HepG2 (cell line): ENCODE results near the gene P2RY8. TPM values are rescaled to one million over a fixed set of nuclear protein-coding genes. Genes with fewer than 3 reads are reported as not detected.

Source experiments
- ATF7 ChIP-seq, 2 experiments: fragments of 450-650 bp in 1 of 2; sonication (generic) in 1 of 2; formaldehyde crosslinking in 1 of 2; IDR thresholded peaks; 2 replicates each; pipeline versions ENCODE4 v1.4.0 to v1.6.1; 2016 to 2020; ENCODE audit warnings: antibody characterized with exemption in 1 of 2, mild to moderate bottlenecking in 1 of 2, missing genetic modification reagents in 1 of 2
- MED13 ChIP-seq: sonication (generic); formaldehyde crosslinking; IDR thresholded peaks from 2 replicates; pipeline ENCODE4 v1.5.0; 2020; ENCODE audit warnings: missing genetic modification reagents
- MED8 ChIP-seq: sonication (generic); formaldehyde crosslinking; IDR thresholded peaks from 2 replicates; pipeline ENCODE4 v1.8.1; 2023; ENCODE audit warnings: mild to moderate bottlenecking, missing genetic modification reagents; ENCODE audit not compliant: insufficient replicate concordance
- SAP130 ChIP-seq: IDR thresholded peaks from 2 replicates; pipeline ENCODE4 v1.6.1; 2016; ENCODE audit warnings: low read depth
- SIN3A ChIP-seq: IDR thresholded peaks from 2 replicates; pipeline ENCODE4 v1.6.1; 2011; ENCODE audit warnings: low read depth, mild to moderate bottlenecking, control low read depth, low read length, borderline replicate concordance
- SOX13 ChIP-seq, 3 experiments: fragments of 450-650 bp in 1 of 3; sonication (generic) in 1 of 3; formaldehyde crosslinking in 1 of 3; IDR thresholded peaks in 2 of 3; conservative IDR thresholded peaks in 1 of 3; 2 replicates each; pipeline versions ENCODE4 v1.5.0 to v1.6.1; 2016 to 2020; ENCODE audit warnings: antibody characterized with exemption in 1 of 3, mild to moderate bottlenecking in 1 of 3, missing compliant biosample characterization in 1 of 3, missing genetic modification reagents in 1 of 3, moderate library complexity in 1 of 3
- STAT5B ChIP-seq: sonication (generic); formaldehyde crosslinking; IDR thresholded peaks from 2 replicates; pipeline ENCODE4 v1.4.0; 2020; ENCODE audit warnings: missing genetic modification reagents
- TAF15 ChIP-seq: fragments of 200-400 bp; formaldehyde crosslinking; IDR thresholded peaks from one replicate; pipeline ENCODE4 v1.6.1; 2018; ENCODE audit warnings: mild to moderate bottlenecking, low read depth, low read length; ENCODE audit not compliant: poor library complexity, severe bottlenecking
- TBX2 ChIP-seq: sonication (generic); formaldehyde crosslinking; IDR thresholded peaks from 2 replicates; pipeline ENCODE4 v1.5.0; 2020; ENCODE audit warnings: missing genetic modification reagents, mild to moderate bottlenecking, borderline replicate concordance
- ZNF44 ChIP-seq: sonication (generic); formaldehyde crosslinking; IDR thresholded peaks from 2 replicates; pipeline ENCODE4 v1.5.1; 2020; ENCODE audit warnings: mild to moderate bottlenecking, missing genetic modification reagents
- ZNF496 ChIP-seq: sonication (generic); formaldehyde crosslinking; IDR thresholded peaks from 2 replicates; pipeline ENCODE4 v1.8.1; 2023; ENCODE audit warnings: mild to moderate bottlenecking, moderate library complexity, missing genetic modification reagents; ENCODE audit not compliant: insufficient replicate concordance
- ZNF672 ChIP-seq: sonication (generic); formaldehyde crosslinking; IDR thresholded peaks from 2 replicates; pipeline ENCODE4 v1.8.1; 2022; ENCODE audit warnings: missing genetic modification reagents
- ZNF746 ChIP-seq: sonication (generic); formaldehyde crosslinking; IDR thresholded peaks from 2 replicates; pipeline ENCODE4 v1.8.0; 2022; ENCODE audit warnings: mild to moderate bottlenecking, missing genetic modification reagents
- polyA plus RNA-seq, 8 experiments: library from polyadenylated mRNA; depleted of rRNA in 3 of 8; stranded (reverse) in 7 of 8; unstranded in 1 of 8; fragments of >200 nt; fragmentation: Illumina TruSeq in 4 of 8; extraction: Trizol in 4 of 8; gene quantifications; 2 replicates each; pipeline versions ENCODE4 v1.2.1 to v1.2.3, GENCODE V29; 2011 to 2016; ENCODE audit warnings: low read depth in 4 of 8, missing spikeins in 1 of 8, mixed read lengths in 1 of 8; ENCODE audit not compliant: insufficient read depth in 1 of 8
- total RNA-seq, 5 experiments: library from RNA; depleted of rRNA; stranded (reverse); fragments of >200 nt; fragmentation: Illumina TruSeq; extraction: Trizol; gene quantifications; 2 replicates each; pipeline ENCODE4 v1.2.3, GENCODE V29; 2016; ENCODE audit warnings: low read depth in 1 of 5
- TF ChIP-seq, protein P1 (sequence below): sonication (generic); formaldehyde crosslinking; IDR thresholded peaks from 2 replicates; pipeline ENCODE4 v1.4.0; 2020; ENCODE audit warnings: missing genetic modification reagents
- TF ChIP-seq, protein P2 (sequence below): sonication (generic); formaldehyde crosslinking; IDR thresholded peaks from 2 replicates; pipeline ENCODE4 v1.4.0; 2020; ENCODE audit warnings: missing genetic modification reagents
- TF ChIP-seq, protein P3 (sequence below): sonication (generic); formaldehyde crosslinking; IDR thresholded peaks from 2 replicates; pipeline ENCODE4 v1.5.0; 2020; ENCODE audit warnings: missing genetic modification reagents
- TF ChIP-seq, protein P4 (sequence below): IDR thresholded peaks from 2 replicates; pipeline ENCODE4 v1.6.1; 2016; ENCODE audit warnings: mild to moderate bottlenecking, missing biosample characterization, missing genetic modification reagents

The P2RY8 gene
- total and polyA plus RNA-seq, 2 of the 13 experiments (the other 11 are each of a cell fraction or from before 2014, with no cell fraction given): 1.0 to 1.3 TPM

DNA sequence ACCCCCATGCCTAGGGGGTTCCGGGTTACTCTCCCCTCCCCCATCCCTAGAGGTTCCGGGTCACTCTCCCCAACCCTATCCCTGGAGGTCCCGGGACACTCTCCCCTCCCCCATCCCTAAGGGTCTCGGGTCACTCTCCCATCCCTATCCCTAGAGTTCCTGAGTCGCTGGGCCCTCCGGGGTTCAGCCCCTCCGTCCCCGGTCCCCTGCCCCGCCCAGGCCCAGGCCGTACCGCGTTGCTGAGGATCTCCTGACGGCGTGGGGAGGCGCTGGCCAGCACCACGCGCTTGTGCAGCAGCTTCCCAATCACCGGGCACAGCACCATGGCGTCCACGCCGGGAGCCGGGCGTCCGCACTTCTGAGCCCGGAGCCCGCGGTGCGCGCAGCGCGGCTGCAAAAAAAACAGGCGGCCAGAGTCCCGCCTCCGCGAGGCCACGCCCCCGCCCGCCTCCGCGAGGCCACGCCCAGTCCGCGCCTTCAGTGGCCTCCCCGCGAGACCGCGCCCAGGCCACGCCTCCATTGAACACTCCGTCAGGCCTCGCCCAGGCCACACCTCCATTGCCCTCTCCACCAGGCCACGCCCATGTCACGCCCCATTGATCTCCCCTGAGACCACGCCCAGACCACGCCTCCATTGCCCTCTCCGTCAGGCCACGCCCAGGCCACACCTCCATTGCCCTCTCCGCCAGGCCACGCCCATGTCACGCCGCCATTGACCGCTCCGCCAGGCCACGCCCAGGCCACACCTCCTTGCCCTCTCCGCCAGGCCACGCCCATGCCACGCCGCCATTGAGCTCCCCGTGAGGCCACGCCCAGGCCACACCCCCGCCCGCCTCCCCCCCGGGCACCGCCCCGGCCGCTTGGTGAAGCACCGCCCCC, 84.2 kb downstream of the P2RY8 start, which contains the start of gene ASMTL (continued):
- TF ChIP-seq, protein P1, sequence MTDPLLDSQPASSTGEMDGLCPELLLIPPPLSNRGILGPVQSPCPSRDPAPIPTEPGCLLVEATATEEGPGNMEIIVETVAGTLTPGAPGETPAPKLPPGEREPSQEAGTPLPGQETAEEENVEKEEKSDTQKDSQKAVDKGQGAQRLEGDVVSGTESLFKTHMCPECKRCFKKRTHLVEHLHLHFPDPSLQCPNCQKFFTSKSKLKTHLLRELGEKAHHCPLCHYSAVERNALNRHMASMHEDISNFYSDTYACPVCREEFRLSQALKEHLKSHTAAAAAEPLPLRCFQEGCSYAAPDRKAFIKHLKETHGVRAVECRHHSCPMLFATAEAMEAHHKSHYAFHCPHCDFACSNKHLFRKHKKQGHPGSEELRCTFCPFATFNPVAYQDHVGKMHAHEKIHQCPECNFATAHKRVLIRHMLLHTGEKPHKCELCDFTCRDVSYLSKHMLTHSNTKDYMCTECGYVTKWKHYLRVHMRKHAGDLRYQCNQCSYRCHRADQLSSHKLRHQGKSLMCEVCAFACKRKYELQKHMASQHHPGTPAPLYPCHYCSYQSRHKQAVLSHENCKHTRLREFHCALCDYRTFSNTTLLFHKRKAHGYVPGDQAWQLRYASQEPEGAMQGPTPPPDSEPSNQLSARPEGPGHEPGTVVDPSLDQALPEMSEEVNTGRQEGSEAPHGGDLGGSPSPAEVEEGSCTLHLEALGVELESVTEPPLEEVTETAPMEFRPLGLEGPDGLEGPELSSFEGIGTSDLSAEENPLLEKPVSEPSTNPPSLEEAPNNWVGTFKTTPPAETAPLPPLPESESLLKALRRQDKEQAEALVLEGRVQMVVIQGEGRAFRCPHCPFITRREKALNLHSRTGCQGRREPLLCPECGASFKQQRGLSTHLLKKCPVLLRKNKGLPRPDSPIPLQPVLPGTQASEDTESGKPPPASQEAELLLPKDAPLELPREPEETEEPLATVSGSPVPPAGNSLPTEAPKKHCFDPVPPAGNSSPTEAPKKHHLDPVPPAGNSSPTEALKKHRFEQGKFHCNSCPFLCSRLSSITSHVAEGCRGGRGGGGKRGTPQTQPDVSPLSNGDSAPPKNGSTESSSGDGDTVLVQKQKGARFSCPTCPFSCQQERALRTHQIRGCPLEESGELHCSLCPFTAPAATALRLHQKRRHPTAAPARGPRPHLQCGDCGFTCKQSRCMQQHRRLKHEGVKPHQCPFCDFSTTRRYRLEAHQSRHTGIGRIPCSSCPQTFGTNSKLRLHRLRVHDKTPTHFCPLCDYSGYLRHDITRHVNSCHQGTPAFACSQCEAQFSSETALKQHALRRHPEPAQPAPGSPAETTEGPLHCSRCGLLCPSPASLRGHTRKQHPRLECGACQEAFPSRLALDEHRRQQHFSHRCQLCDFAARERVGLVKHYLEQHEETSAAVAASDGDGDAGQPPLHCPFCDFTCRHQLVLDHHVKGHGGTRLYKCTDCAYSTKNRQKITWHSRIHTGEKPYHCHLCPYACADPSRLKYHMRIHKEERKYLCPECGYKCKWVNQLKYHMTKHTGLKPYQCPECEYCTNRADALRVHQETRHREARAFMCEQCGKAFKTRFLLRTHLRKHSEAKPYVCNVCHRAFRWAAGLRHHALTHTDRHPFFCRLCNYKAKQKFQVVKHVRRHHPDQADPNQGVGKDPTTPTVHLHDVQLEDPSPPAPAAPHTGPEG: no peak
- TF ChIP-seq ZNF746 (CRISPR knock-in tag) (peak; percentile 68; the same call in 1 of the 2 replicates), SOX13 (IDR thresholded peaks at IDR 0.05) (no peak), SOX13 (CRISPR knock-in tag; conservative IDR thresholded peaks at IDR 0.05 in 1 of 2, IDR thresholded peaks at IDR 0.05 in 1 of 2) (0 out of 4 replicates have a peak, but pooled peaks of 1 of the 2 experiments have one; percentile 8), MED13 (CRISPR knock-in tag) (peak; percentile 53; the same call in 1 of the 2 replicates), SIN3A (peak; percentile 79; the same call in 1 of the 2 replicates), TAF15 (no peak), SAP130 (CRISPR knock-in tag) (peak; percentile 67), ZNF44 (CRISPR knock-in tag) (no peak), ZNF672 (CRISPR knock-in tag) (no peak), ATF7 (IDR thresholded peaks at IDR 0.05) (no peak), ATF7 (CRISPR knock-in tag; IDR thresholded peaks at IDR 0.05) (no peak), STAT5B (no peak), ZNF496 (CRISPR knock-in tag) (no peak), MED8 (peak; percentile 40), TBX2 (CRISPR knock-in tag) (peak; percentile 44; the same call in 1 of the 2 replicates)
- TF ChIP-seq, protein P2, sequence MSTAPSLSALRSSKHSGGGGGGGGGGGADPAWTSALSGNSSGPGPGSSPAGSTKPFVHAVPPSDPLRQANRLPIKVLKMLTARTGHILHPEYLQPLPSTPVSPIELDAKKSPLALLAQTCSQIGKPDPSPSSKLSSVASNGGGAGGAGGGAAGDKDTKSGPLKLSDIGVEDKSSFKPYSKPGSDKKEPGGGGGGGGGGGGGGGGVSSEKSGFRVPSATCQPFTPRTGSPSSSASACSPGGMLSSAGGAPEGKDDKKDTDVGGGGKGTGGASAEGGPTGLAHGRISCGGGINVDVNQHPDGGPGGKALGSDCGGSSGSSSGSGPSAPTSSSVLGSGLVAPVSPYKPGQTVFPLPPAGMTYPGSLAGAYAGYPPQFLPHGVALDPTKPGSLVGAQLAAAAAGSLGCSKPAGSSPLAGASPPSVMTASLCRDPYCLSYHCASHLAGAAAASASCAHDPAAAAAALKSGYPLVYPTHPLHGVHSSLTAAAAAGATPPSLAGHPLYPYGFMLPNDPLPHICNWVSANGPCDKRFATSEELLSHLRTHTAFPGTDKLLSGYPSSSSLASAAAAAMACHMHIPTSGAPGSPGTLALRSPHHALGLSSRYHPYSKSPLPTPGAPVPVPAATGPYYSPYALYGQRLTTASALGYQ (CRISPR knock-in tag): no peak
- TF ChIP-seq, protein P3, sequence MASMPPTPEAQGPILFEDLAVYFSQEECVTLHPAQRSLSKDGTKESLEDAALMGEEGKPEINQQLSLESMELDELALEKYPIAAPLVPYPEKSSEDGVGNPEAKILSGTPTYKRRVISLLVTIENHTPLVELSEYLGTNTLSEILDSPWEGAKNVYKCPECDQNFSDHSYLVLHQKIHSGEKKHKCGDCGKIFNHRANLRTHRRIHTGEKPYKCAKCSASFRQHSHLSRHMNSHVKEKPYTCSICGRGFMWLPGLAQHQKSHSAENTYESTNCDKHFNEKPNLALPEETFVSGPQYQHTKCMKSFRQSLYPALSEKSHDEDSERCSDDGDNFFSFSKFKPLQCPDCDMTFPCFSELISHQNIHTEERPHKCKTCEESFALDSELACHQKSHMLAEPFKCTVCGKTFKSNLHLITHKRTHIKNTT: no peak
- TF ChIP-seq, protein P4, sequence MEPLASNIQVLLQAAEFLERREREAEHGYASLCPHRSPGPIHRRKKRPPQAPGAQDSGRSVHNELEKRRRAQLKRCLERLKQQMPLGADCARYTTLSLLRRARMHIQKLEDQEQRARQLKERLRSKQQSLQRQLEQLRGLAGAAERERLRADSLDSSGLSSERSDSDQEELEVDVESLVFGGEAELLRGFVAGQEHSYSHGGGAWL: 0 out of 2 replicates have a peak, but pooled peaks have one; percentile 29
